Muscle of back (tissue), 11 donors: ENCODE data around the gene PXMP4. TPM values are rescaled to one million over a fixed set of nuclear protein-coding genes. Genes with fewer than 3 reads are reported as not detected.
A peak's percentile ranks its signal among the peaks of the same experiment; 100 is the strongest.
"Not testable (repeated sequence)": the region's sequence is repeated elsewhere in the genome, so short reads cannot be mapped to it uniquely, and the experiment has no call there.

Experiments used
- DNase-seq, 3 donors: peaks; one replicate each; pipeline versions ENCODE4 v3.0.0 to v3.0.0-alpha.2; 2013
- polyA plus RNA-seq, 10 donors: library from polyadenylated mRNA; unstranded; fragments of 120-200 nt; gene quantifications; one replicate each; pipeline ENCODE4 v1.2.1, GENCODE V29; 2013; ENCODE audit not compliant: insufficient read length in 10 of 10

The PXMP4 gene
- polyA plus RNA-seq, 10 donors = 8.5 to 10.9 (median 9.7) TPM

DNA sequence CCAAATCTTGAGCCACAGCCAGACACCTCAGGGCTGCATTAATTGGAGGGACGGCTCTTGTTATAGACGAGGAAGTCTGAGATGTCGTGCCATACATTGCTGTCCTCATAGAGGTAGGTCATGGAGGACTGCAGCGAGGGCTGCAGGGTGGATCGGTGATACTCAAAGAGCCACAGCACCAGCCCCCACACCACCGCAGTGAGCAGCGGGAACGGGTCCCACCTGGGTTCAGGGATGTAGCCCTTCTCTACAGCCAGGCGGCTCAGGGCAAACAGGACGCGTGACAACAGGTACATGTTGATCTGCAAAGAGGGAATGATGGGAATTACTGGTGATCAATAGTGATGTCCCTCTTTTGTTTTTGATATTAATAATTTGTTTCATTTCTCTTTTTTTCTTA lies 12.4 kb downstream of the PXMP4 start:
- no peak for DNase-seq

DNA sequence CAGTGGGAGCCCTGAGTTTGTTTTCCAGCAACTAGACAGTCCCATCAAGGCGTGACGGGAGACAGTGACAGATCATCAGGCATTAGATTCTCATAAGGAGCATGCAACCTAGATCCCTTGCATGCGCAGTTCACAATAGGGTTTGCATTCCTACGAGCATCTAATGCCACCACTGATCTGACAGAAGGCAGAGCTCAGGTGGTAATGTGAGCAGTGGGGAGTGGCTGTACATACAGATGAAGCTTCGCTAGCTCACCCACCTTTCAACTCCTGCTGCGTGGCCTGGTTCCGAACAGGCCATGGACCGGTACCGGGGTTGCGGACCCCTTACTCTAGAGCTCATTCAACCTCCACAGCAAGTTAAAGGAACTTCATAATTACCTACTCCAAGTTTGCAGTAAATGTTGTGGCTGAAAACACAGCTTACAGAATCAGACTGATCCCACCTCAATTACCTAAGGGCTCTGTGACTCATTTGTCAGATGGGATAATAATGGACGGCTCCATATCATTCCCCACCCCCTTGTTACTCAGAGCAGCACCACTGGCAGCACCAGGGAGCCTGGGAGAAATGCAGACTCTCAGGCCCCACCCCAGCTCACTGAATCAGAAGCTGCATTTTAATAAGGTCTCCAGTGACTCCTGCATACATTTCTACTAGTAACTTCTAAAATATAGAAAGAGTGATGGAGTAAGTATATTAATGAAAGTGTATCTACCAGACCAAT lies 15.7 kb downstream of the PXMP4 start:
- DNase-seq = no peak

DNA sequence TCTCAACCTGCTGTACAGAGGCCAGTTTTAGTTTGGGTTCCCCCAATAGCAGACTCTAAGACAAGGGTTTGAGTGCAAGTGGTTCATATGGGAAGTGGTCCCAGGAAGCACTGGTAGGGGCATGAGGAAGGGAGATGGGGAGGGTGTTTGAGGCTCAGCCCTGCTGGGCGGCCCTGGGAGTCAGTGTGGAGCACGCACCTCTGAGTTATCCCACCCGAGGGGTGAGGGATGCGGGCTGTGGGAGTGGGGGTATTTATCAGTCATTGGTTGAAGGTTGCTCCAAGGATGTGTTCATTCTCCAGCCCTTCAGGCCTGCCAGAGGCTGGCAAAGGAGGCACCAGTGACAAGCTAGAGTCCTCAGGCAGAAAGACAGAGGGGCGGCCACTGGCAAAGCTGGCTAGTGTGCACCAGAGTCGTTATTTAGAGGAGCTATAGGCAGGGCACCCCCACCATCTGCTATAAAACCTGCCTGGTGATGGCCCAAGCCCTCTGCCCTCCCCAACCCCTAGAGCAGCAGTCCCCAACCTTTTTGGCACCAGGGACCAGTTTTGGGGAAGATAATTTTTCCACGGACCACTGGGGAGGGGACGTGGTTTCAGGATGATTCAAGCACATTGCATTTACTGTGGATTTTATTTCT lies 16.5 kb downstream of the PXMP4 start:
- DNase-seq = no peak

DNA sequence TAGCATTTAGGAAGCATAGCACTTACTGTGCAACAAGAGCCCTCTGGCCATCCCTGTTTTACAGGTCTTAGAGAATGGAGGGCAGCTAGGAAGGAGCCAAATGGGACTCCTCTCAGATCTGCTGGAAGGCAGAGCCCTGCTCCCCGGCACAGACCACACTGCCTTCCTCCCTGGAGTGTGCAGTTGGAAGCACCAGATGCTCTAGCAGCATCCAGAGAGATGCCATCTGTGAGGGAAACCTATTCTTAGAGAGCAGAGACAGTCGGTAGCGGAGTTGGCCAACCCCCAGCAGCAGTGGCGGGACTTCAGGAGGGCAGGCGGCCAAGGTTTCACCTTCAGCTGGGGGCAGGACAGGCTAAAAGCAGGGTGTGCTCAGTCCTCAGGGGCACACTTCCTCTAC lies 17.2 kb downstream of the PXMP4 start:
- DNase-seq = peak in 2 of 3 donors; percentile 26 to 34

DNA sequence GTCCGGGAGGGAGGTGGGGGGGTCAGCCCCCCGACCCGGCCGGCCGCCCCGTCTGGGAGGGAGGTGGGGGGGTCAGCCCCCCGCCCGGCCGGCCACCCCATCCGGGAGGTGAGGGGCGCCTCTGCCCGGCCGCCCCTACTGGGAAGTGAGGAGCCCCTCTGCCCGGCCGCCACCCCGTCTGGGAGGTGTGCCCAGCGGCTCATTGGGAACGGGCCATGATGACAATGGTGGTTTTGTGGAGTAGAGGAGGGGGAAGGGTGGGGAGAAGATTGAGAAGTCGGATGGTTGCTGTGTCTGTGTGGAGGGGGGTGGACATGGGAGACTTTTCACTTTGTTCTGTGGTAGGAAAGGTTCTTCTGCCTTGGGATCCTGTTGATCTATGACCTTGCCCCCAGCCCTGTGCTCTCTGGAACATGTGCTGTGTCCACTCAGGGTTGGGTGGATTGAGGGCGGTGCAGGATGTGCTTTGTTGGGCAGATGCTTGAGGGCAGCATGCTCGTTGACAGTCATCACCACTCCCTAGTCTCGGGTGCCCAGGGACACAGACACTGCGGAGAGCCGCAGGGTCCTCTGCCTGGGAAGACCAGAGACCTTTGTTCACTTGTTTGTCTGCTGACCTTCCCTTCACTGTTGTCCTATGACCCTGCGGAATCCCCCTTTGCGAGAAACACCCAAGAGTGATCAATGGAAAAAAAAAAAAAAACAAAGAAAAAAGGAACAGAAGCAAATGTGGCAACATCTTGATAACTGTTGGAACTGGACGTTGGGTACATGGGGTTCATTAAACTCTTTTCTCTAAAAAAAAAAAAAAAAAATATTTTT lies 18.3 kb downstream of the PXMP4 start:
- no peak for DNase-seq

DNA sequence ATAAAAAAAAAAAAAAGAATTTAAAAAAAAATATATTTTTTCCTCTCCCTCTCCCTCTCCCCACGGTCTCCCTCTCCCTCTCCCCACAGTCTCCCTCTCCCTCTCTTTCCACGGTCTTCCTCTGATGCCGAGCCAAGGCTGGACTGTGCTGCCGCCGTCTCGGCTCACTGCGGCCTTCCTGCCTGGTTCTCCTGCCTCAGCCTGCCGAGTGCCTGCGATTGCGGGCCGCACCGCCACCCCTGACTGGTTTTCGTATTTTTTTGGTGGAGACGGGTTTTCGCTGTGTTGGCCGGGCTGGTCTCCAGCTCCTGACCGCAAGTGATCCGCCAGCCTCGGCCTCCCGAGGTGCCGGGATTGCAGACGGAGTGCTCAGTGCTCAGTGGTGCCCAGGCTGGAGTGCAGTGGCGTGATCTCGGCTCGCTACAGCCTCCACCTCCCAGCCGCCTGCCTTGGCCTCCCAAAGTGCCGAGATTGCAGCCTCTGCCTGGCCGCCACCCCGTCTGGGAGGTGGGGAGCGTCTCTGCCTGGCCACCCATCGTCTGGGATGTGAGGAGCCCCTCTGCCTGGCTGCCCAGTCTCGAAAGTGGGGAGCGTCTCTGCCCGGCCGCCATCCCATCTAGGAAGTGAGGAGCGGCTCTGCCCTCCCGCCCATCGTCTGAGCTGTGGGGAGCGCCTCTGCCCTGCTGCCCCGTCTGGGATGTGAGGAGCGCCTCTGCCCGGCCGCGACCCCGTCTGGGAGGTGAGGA lies 19.2 kb downstream of the PXMP4 start:
- not testable (repeated sequence) for DNase-seq

DNA sequence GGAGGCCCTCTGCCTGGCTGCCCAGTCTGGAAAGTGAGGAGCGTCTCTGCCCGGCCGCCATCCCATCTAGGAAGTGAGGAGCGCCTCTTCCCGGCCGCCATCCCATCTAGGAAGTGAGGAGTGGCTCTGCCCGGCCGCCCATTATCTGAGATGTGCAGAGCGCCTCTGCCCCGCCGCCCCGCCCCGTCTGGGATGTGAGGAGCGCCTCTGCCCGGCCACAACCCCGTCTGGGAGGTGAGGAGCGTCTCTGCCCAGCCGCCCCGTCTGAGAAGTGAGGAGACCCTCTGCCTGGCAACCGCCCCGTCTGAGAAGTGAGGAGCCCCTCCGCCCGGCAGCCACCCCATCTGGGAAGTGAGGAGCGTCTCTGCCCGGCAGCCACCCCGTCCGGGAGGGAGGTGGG lies 21.1 kb downstream of the PXMP4 start:
- not testable (repeated sequence) for DNase-seq

DNA sequence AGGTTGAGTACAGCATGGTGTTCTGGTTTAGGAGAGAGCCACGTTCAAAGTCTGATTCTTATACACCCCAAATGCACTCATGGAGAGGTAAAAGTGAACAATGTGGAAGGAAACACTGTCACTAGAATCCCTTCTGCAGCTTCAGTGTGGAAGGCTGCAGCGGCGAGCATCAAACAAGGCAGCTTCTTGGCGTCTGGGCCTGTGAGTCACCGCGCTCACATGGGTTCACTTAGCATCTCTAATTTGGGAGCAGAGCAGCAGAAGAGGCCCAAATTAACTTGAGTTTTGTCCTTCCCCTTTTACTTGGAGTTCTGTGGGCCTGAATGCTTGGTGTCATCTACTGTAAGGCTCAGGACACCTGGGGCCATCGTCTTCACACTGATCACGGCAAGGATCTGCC lies 23.0 kb downstream of the PXMP4 start:
- peak; percentile 71 to 84 (median 73) for DNase-seq

DNA sequence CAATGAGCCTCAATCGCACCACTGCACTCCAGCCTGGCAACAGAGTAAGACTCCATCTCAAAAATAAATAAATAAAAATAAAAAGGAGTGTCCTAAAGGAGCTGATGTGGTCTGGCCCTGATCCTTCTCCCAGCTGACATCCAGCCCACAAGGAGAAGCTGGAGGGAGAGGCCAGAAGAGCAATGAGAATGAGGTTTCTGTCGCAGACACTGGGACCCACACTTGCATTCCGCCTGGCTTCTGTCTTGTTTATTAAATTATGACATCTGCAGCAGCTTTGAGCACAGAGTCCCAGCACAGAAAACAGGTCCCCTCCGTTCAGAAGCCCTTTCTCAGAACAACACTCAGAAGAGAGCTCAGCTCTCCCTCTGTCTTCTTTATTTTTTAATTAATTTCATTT lies 23.7 kb downstream of the PXMP4 start:
- DNase-seq = no peak

DNA sequence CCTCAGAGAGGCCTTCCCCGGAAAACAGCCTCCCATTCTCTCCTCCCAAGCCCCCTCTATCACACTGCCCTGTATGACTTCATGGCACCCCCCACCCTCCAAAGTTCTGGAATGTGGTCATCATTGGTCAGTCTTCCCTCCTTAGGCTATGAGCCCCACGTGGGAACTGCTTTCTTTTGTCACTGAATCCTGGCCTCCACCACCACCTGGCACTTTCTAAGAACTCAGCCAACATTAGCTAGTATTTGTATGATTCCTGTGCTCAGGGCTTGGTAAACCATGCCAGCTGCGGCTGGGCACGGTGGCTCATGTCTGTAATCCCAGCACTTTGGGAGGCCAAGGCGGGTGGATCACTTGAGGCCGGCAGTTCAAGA lies 25.5 kb downstream of the PXMP4 start:
- no peak for DNase-seq

DNA sequence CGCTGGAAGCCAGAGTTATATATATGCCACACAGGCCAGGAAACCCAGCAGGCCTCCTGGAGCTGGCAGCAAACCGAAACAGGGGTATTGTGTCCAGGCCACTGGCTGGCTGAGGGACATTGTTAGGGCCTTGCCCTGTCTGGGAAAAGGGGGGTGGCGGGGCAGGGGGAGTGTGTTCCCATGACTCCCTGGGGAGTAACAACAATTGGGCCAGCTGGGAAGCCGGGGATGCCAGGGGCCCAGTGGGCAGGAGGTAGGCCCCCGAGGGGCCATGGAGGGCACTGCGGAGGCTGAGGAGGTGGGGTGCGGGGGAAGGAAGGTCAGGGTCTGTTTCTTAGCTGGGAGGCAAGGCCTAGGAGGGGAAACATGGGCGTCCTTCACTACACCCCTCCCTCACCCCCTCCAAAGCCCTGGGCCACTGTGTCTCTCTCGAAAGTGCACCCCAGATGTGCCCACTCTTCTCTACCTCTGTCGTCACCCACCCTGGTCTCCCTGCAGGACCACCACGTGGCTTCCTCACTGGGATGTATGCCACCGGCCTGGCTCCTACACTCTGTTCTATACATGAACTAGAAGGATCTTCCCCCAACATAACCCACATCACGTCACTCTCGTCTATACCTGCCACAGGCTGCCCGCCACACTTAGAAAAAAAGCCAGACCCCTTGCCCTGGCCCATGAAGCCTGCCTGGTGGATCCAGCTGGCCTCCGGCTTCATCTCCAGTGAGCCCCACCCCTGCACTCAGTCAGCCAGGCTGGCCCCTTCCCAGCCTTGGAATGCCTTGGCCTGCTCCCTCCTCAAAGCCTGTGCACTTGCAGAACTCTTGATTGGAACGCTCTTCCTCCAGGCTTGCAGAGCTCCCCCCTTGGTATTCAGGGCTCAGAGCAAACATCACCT lies 26.1 kb downstream of the PXMP4 start:
- peak in 2 of 3 donors; percentile 77 to 84 for DNase-seq

DNA sequence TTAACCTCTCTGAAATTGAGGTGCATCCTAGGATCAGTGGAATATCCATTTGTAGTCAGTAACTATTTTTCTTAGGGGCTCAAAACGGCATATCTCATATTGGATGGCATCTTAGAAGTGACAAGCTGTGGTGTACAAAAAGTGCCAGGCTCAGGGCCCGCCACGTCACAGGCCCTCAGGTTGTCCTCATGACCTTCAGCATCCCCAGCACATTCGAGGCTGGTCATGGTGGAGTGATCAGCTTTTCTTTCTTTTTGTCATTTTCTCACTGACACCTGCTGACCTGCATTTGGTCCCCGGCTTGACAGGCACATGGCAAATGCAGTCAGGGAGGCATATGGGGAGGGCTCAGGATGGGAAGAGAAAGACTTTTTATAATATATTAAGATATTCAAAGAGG lies 26.8 kb downstream of the PXMP4 start:
- no peak for DNase-seq

DNA sequence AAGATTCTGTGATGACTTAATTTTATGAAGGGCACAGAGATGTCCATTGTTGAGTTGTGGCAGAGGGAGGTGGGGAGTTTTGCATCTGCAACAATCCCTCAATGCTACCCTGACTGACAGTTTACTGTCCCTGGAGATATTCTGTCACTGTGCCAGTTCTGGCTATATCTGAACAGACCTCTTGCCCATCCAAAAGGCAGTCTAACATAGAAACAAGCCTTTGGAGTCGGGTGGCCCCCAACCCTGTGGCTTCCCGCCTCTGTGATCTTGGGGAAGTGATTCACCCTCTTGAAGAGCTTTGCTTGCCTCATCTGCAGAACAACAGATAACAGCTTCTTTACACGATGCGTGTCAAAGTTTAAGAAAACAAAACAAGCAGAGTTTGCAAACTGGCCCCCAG lies 30.1 kb downstream of the PXMP4 start:
- no peak for DNase-seq

DNA sequence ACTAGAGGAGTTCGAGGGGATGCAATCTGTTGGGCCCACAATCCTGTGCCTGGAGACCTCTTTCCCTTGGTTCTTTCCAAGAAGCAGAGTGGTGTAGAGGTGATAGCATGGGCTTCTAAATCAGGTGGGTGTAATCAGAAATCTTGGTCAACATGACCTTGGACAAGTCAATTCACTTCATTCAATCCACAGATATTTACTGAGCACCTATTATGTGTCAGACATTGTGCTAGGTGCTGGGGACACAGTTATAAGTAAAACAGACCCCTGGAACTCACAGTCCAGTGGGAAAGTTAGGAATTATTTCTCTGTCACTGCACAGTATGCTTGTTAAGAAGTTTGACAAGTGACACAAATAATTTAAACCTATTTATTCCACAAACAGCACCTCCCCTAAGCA lies 30.6 kb downstream of the PXMP4 start:
- DNase-seq = no peak

DNA sequence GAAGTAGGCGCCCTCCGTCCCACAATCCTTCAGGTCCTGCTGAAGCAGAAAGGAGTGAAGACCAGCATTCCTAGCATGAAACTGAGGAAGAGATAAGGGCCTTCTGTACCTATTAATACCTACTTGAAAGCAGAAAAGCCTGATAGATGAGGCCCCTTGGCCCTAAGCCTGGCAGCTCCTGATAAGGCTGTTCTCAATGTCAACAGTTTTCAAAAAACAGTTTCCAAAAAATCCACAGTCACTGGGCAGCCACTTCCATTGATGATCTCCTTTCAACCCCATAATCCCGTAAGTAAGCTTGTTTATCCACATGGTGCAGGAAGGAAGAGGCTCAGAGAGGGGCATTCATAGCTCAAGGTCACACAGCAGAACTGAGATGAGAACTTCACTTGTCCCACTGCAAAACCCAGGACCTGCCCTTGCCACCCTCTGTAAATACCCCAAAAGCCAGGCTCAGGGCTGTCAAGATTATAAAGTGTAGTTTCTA lies 31.1 kb downstream of the PXMP4 start:
- DNase-seq = no peak

DNA sequence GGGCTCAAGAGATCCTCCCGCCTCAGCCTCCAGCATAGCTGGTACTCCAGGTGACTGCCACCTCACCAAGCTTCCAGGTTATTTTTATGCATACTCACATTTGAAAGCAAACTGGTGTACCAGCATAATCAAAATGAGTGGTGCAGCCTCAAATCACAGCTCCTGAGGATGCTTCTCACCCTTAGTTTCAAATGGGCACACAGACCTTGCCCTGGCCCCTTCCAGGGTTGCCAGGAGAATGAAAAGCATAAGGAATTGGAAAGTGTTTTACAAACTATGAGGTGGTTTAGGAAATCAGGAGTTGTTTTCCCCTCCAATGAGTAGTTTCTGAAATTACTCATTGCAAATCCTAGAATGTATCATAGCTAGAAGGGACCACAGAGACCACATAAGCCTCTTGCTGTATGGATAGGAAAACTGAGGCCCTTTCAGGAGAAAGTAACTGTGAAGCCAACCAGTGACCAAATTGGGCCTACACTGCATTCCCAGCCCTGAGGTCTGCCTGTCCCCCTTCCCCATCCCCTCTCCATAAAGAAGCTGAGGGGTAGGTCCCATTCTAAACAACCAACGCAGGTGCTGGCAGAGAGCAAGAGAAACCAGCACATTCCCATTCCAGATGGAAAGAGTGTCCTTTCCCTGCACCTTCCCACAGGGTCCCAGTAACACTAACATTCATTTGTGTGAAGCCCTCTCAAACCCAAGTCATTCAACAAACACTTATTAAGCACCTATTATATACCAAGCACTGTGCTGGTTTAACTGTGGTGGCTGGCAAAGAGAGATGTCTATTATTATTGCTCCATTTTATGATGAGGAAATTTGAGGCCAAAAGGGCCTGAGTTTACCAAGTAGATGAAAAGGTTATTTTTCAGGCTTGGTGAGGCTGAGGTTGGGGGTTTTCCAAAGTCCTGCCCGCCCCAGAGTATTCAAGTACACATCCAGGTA lies 31.8 kb downstream of the PXMP4 start:
- no peak for DNase-seq

DNA sequence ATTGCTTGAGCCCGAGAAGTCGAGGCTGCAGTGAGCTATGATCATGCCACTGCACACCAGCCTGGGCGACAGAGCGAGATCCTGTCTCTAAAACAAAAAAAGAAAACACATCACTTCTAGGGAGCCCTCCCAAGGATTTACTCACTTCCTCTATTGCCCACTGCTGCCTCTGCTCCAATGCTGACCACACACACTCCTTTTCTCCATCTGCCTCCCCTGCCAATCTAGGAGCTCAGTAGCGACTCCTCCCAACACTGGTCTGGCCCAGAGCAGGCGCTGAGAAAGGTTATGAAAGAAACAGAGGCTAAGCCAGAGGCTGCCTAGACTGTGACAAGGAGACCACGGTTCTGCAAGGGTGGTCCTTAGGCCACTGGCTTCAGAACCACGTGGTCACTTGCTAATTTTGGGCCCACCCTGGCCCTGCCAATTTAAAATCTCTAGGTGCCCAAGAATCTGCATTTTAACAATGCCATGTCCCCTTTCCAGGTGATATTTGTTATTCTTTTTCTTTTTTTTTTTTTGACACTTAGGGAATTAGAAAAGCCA lies 32.7 kb downstream of the PXMP4 start:
- DNase-seq = no peak

DNA sequence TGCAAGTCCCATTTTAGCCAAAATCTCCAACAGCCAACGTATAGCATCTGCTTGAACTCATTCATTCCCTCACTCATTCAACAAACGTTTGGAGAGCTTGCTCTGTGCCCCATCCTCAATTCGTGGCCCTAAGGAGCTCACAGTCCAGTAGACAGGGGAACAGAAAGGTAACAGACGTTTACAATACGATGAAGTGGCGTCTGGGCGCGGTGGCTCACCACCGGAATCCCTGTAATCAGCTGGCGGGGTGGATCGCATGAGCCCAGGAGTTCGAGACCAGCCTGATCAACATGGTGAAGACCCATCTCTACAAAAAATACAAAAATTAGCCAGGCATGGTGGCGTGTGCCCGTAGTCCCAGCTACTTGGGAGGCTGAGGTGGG lies 33.1 kb downstream of the PXMP4 start:
- no peak for DNase-seq
